GM12875 (cell line): ENCODE data around the gene CCDC183.
"Not testable (repeated sequence)": the region's sequence is repeated elsewhere in the genome, so short reads cannot be mapped to it uniquely, and the experiment has no call there.

Source experiments
- H3K4me3 ChIP-seq: one replicate; pipeline ENCODE4 v1.5.1; 2011; ENCODE audit warnings: low read depth, low read length, control low read depth
- TF ChIP-seq, protein P1 (sequence below): IDR thresholded peaks from 2 replicates; pipeline ENCODE4 v1.5.1; 2011; ENCODE audit warnings: low read depth, mild to moderate bottlenecking, control low read depth, inconsistent platforms, low read length, moderate library complexity, borderline replicate concordance; ENCODE audit not compliant: insufficient read depth

Gene CCDC183

DNA sequence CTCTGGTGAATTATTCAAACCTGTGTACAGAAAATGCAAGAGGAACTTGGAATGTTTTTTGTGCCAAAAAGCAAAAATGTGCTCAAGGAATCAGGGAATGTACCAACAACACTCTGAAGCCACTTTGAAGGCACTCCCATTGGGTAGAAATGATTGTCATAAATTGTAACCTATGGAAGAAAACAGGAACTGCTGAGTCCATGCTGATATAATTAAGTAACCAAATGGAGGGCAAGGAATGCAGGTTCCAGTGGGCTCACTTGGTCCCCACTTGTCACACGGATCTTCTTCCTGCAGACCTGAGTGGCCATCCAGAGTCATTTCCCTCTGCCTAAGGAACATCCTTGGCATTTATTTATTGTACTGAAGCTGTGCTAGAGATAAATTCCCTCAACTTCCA lies 44.9 kb upstream of the CCDC183 start:
- TF ChIP-seq, protein P1, sequence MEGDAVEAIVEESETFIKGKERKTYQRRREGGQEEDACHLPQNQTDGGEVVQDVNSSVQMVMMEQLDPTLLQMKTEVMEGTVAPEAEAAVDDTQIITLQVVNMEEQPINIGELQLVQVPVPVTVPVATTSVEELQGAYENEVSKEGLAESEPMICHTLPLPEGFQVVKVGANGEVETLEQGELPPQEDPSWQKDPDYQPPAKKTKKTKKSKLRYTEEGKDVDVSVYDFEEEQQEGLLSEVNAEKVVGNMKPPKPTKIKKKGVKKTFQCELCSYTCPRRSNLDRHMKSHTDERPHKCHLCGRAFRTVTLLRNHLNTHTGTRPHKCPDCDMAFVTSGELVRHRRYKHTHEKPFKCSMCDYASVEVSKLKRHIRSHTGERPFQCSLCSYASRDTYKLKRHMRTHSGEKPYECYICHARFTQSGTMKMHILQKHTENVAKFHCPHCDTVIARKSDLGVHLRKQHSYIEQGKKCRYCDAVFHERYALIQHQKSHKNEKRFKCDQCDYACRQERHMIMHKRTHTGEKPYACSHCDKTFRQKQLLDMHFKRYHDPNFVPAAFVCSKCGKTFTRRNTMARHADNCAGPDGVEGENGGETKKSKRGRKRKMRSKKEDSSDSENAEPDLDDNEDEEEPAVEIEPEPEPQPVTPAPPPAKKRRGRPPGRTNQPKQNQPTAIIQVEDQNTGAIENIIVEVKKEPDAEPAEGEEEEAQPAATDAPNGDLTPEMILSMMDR: no peak
- no peak overlapping the region for H3K4me3 ChIP-seq

DNA sequence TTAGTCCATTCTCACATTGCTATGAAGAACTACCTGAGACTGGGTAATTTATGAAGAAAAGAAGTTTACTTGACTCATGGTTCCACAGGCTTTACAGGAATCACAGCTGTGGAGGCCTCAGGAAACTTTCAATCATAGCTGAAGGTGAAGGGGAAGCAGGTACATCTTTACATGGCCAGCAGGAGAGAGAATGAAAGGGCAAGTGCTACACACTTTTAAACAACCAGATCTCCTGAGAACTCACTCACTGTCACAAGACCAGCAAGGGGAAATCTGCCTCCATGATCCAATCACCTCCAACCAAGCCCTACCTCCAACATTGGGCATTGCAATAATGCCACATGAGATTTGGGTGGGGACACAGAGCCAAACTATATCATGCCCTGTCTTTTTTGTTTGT lies 44.3 kb upstream of the CCDC183 start:
- TF ChIP-seq, protein P1: no peak
- H3K4me3 ChIP-seq: no peak overlapping the region

DNA sequence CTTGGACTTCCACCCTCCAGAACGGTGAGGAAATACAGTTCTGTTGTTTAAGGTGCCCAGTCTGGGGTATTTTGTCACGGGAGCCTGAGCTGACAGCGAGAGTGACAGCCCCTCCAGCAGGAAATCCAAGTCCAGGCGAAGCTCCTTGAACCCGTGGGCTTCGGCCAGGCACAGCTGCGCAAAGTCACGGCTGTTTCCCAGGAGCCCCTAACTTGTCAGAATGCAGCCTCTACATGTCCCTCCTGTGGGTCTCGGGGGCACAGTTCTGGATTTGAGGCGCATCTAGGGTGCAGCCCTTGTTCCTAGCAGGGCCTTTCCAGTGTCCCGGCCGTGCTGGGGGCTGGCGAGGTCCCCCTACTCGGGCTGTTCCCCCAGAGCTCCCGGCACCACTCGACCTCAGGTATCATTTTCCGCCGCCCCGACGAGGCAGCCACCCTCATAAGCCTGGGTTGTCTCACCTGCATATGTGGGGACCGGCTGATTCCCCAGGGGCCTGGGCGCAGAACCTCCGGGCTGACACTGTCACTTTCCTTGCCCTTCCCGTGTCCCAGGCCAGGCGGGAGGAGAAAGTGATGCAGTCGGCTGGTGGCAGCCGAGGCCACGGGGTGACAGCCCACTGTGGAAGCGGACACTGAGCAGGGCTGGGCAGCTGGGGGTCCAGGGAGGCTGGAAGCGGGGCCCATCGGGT lies 42.6 kb upstream of the CCDC183 start:
- TF ChIP-seq, protein P1: no peak
- H3K4me3 ChIP-seq: no peak overlapping the region

DNA sequence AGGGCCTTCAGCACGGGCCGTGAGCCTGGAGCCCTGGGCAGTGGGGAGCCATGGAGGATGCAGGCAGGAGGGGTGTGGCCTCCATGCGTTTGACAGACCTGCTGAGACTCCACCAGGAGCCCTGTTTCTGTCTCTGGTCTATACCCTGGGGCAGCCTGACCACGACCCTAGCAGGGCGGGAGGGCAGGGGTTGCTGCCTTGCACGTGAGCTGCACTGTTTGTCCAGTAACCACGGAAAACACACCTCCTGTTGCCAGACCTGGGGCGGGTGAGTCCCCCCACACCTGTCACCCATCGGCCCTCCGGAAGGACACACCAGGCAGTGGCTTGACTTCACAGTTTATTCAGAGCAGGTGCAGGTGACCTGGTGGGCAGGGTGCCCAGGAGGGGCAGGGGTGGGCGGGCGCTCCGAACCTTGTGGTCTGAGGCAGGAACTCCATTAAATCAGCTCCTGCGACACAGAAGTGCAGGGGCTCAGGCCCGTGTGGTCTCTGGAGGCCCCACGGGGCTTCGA lies 42.0 kb upstream of the CCDC183 start:
- no peak overlapping the region for H3K4me3 ChIP-seq
- TF ChIP-seq, protein P1: no peak

DNA sequence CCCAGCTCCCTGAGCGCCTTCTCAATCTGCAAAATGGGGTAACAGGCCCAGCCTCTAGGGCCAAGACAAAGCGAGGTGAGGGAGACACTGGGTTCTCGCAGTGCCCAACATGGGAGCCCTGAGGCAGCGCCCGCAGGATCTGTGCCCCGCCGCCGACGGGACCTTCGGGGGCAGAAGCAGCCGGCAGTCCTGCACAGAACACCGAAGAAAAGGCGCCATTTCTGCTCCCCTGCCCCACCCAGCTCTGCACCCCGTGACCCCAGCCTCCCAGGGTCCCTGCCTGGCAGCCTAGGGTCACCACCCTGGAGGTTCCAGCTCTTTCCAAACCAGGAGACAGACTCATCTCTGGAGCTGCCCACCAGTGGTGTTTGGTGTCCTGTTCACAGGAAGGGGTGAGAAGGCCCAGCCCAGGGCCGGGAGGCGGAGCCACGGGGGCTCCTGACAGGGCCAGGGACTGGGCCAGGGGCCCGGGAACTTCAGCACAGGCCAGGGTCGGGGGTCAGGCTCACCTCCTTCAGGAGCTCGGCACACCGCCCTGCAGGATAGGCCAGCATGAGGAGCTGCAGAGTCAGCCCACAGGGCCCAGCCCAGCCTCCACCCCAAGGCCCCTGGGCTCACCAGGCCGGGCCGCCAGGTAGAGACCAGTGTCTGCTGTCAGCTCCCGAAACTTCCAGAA lies 41.4 kb upstream of the CCDC183 start:
- TF ChIP-seq, protein P1: no peak
- no peak overlapping the region for H3K4me3 ChIP-seq

DNA sequence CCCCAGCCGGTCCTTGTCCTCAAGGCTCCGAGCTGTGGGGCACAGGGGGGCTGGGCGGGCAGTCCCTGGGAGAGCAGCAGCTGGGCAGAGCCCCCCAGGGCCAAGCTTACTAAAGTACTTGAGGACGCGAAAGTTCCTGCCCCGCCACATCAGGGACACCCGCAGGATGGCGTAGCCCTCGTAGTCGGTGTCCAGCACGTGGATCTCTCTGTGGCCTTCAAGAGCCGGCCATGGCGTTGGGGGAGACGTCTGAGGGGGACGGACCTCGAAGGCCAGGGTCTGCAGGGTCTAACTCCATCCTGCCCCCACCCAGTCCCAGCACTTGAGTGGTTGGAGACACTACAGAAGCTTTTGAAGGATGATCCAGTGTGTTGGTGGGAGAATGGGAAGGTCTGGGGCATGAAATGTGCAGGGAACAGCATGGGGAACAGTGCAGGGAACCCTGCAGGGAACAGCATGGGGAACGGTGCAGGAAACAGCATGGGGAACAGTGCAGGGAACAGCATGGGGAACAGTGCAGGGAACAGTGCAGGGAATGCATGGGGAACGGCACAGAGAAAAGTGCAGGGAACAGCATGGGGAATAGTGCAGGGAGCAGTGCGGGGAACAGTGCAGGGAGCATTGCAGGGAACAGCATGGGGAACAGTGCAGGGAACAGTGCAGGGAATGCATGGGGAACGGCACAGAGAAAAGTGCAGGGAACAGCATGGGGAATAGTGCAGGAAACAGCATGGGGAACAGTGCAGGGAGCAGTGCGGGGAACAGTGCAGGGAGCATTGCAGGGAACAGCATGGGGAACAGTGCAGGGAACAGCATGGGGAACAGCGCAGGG lies 40.6 kb upstream of the CCDC183 start:
- not testable (repeated sequence) for H3K4me3 ChIP-seq

DNA sequence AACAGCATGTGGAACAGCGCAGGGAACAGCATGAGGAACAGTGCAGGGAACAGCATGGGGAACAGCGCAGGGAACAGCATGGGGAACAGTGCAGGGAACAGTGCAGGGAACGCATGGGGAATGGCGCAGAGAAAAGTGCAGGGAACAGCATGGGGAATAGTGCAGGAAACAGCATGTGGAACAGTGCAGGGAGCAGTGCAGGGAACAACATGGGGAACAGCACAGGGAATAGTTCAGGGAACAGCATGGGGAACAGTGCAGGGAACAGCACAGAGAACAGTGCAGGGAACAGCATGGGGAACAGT lies 40.1 kb upstream of the CCDC183 start:
- no peak overlapping the region for H3K4me3 ChIP-seq
- TF ChIP-seq, protein P1: no peak
